Spleen (tissue), 7 donors: ENCODE data around the gene STAC3.
"Not testable (repeated sequence)": the region's sequence is repeated elsewhere in the genome, so short reads cannot be mapped to it uniquely, and the experiment has no call there.

ENCODE experiments used
- POLR2A ChIP-seq, 3 donors: fragments of 450-650 bp; IDR thresholded peaks; one replicate each; pipeline ENCODE4 v1.5.1; 2017; ENCODE audit warnings: antibody characterized with exemption in 3 of 3, mild to moderate bottlenecking in 1 of 3
- TF ChIP-seq, protein P1 (sequence below), 11 experiments: fragments of 200-600 bp in 7 of 11; fragments of 450-650 bp in 4 of 11; sonication (generic) in 4 of 11; IDR thresholded peaks in 8 of 11; conservative IDR thresholded peaks in 3 of 11; 1 replicate in 7 of 11; 2 replicates in 4 of 11; pipeline versions ENCODE4 v1.4.0 to v1.8.0; 2016 to 2021; ENCODE audit warnings: antibody characterized with exemption in 11 of 11, inconsistent platforms in 4 of 11, mild to moderate bottlenecking in 1 of 11
- donor health status: DM: no; HTN: no; CAD: no; lungs with moderate emphysema.
- donor health status: DM: no; HTN: no; CAD: no.
- donor health status: DM: no; HTN: no; CAD: no.

DNA sequence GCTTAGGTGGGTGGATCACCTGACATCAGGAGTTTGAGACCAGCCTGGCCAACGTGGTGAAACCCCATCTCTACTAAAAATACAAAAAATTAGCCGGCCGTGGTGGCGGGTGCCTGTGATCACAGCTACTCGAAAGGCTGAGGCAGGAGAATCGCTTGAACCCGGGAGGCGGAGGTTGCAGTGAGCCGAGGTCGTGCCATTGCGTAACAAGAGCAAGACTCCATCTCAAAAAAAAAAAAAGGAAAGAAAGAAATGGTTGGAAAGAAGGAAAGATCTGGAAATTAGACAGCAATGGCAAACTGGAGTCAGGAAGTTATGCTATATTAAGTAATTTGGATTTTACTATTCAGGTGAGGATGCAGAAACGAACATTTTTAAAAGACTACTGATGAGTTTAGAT is 31.1 kb upstream of the STAC3 start:
- TF ChIP-seq, protein P1, sequence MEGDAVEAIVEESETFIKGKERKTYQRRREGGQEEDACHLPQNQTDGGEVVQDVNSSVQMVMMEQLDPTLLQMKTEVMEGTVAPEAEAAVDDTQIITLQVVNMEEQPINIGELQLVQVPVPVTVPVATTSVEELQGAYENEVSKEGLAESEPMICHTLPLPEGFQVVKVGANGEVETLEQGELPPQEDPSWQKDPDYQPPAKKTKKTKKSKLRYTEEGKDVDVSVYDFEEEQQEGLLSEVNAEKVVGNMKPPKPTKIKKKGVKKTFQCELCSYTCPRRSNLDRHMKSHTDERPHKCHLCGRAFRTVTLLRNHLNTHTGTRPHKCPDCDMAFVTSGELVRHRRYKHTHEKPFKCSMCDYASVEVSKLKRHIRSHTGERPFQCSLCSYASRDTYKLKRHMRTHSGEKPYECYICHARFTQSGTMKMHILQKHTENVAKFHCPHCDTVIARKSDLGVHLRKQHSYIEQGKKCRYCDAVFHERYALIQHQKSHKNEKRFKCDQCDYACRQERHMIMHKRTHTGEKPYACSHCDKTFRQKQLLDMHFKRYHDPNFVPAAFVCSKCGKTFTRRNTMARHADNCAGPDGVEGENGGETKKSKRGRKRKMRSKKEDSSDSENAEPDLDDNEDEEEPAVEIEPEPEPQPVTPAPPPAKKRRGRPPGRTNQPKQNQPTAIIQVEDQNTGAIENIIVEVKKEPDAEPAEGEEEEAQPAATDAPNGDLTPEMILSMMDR (IDR thresholded peaks at IDR 0.05 in 8 of 11, conservative IDR thresholded peaks at IDR 0.05 in 3 of 11) = not testable (repeated sequence)
- TF ChIP-seq POLR2A (IDR thresholded peaks at IDR 0.05) = not testable (repeated sequence)
